ENCODE data around the gene MAB21L1.

The MAB21L1 gene

GRCh38 chr13:35475960-35476943 is at the start of gene MAB21L1:
MAB21L1 (minus strand) TSS chr13:35476689; CDS start chr13:35476138, 551 bp downstream.
- DNase-seq, result peak; percentile 89

DNA sequence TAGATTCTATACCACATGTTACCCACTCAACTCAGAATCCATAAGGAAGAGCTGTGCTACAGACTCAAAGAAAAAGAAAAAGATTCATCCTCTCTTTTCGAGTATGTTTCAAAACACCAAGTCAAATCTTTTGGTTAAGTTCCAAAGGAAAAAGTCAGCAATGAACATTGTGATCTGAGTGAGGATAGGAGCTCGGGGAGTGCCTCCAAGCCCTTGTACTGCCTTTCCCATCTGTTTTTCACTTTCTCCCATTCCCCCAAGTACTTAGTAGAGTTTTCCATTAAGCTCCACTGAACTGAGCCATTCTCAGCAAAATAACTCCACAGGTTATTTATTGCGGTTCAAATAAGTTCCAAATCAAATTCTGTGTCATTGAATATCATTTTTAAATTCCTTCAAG is 47.7 kb upstream of the MAB21L1 start:
- DNase-seq, result no peak

DNA sequence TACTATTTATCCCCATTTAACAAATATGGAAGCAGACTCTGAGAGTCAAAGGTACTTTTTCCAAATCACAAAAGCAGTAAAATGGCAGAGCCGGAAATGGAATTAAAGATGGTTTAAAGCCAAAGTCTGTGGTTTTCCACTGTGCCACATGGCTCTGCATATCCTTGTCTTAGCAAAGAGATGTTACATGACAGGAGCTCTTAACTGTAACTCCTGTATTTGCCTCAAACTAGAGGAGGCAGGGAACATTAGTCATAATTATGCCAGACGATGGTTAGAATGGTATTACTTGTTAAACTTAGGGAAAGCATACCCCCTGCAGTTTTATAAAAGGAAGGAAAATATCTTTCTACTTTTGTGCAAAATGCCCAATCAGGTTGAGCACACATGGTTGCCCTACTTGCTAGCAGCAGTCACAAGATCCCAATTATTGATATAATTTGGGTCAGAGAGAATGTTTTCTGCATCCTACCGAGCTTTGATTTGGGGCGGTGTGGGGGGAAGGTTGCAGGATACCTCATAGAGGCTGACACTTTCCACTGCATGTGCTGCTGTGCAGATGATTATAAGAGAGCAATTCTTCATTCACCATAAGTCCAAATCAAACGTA is 42.0 kb upstream of the MAB21L1 start:
- DNase-seq, result no peak

- no peak for DNase-seq
These were observed 38.5 kb upstream of the MAB21L1 start for GRCh38 chr13:35514801-35515502.

GRCh38 chr13:35514061-35514477 is 37.6 kb upstream of the MAB21L1 start:
- no peak for DNase-seq

DNA sequence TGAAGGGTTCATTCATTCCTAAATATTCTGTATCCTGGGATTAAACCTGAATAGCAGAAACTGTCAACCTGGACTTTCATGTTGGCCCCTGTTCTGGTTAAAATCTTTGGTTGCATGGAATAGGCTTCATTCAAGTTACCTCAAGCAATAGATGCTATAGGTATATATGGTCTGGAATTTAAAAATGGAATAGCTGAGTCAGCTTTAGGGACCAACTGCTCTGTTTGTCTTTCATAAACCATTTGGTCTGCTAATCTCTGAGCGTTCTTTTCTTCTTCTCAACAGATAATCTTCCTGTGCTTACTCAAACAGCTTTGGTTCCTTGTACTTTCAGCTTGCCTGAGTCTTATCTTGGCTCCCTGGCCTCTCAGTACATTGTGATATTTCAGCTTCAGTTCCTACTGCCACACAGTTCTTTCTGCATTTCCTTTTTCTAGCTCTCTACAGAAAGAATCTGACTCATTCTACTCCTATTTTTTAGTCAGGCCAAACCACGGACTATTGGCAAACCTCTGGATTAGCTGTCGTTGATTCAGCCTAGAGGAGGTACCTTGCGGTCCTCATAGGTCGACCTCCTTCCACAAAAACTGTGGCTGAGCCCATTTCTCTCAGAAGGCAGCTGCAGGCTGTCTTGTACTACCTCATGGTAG is 35.9 kb upstream of the MAB21L1 start:
- DNase-seq, result no peak

DNA sequence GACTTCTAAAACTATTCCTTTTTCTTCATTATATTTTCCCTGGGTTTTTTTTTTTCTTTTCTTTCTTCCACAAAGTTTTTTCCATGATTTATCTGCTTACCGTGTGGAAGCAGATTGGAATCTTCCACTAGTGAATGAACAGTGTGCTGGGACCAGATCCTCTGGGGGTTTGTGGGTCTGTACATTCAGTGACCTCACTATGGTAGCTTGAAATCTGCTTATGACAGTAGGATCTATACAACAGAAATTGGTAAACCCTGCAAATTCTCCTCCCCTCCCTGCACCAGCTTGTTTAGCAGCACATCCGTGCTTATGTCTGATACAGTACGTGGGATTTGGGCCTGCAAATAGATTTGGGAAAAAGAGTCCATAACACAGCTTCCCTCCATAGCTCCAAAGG is 26.0 kb upstream of the MAB21L1 start:
- DNase-seq, result no peak

GRCh38 chr13:35501661-35502235 is 25.3 kb upstream of the MAB21L1 start:
- no peak for DNase-seq

- DNase-seq, result no peak
These were observed 23.7 kb upstream of the MAB21L1 start for GRCh38 chr13:35500144-35500543.

- no peak for DNase-seq
These were observed 23.2 kb upstream of the MAB21L1 start for GRCh38 chr13:35499676-35500075.

GRCh38 chr13:35499196-35499662 is 22.7 kb upstream of the MAB21L1 start:
- DNase-seq, result no peak

DNA sequence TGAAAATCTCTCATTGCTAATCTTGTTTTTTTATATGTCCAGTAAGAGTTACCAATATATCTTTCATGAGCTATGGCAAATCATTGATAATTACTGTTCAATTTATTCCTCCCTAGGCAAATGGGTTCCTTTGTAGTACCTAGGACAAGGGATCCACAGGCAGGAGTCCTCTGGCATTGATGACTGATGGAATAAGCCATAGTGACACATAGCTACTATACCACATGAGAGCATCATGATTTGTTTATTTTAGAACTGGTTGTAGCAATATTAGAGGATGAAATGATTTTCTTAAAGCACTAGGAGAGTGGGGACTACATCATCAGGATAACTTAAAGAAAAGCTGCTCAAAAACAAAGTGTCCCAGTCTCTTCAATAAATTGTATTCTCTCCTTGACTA is 21.7 kb upstream of the MAB21L1 start:
- DNase-seq, result no peak

GRCh38 chr13:35496761-35497386 is 20.4 kb upstream of the MAB21L1 start:
- no peak for DNase-seq

- DNase-seq, result no peak
These were observed 19.5 kb upstream of the MAB21L1 start for GRCh38 chr13:35496006-35496405.

- no peak for DNase-seq
These were observed 12.6 kb upstream of the MAB21L1 start for GRCh38 chr13:35489050-35489449.

- DNase-seq, result no peak
These were observed 8.9 kb upstream of the MAB21L1 start for GRCh38 chr13:35485424-35485823.

- DNase-seq, result no peak
These were observed 7.9 kb upstream of the MAB21L1 start for GRCh38 chr13:35484384-35484783.

GRCh38 chr13:35483761-35484160 is 7.3 kb upstream of the MAB21L1 start:
- no peak for DNase-seq

GRCh38 chr13:35482527-35482926 is 6.0 kb upstream of the MAB21L1 start:
- no peak for DNase-seq

DNA sequence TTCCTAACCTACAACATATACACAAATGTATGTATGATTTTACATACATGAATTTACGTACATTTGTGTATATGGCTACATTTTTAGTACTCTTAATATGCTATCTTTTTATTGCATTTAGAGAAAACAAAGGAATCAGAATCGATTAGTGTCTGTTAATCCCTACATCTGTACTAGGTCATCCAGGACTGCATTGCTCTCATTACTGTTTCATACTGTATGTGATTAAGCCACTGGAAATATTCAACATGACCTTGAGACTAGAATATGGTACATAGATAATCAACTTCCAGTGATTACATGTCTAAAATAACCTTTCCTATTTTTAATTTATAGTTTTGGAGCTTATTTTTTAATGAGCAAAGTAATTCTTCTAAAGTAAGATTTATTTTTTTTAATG is 5.3 kb upstream of the MAB21L1 start:
- no peak for DNase-seq

DNA sequence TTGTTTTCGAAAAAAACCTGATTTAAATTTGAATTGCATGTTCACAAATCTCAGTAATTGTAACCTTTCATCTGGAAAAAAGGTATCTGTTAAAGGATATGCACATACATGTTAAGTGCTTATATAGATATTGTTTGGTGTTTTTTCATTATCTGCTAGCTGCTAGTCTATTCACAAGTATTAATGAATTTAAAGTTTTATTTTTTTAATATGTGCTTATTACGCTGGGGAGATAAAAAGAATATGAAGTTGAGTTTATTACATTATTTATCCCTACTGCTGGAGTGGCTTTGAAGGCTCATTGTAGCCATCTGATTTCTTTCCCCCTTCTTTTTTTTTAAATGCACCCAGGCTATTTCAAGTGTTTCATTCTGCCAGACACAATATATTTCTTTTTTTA is 3.9 kb upstream of the MAB21L1 start:
- no peak for DNase-seq

GRCh38 chr13:35479706-35480105 is 3.2 kb upstream of the MAB21L1 start:
- DNase-seq, result no peak
